Measurements from ENCODE around the gene DENND1B. TPM values are rescaled to one million over a fixed set of nuclear protein-coding genes. Genes with fewer than 3 reads are reported as not detected.
A peak's percentile ranks its signal among the peaks of the same experiment; 100 is the strongest.

The DENND1B gene
- total RNA-seq, 1 experiment from 2014 or later: 14.1 TPM

DNA sequence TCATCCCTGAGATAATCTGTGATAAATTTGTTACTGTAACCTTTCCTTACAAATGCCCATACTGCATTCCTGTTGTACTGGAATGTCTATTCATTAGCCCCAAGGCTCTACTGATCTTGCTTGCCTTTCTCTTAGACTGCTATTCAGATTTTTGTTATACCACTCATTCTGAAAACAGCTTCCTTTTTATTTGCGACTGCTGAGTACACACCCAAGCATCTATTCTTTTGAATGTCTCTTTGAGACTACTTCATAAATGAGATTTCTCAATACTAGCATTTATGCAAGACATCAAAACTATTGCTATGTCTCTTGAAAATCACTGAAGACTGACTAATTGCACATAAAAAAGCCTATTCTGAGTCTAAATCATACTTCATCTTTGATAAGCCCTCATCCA, 38.6 kb downstream of the DENND1B start:
- POLR2A ChIA-PET (ENCODE audit: unreplicated experiment): interaction anchor here (0.6 kb wide), 1 partner anchor 123 kb away, joined by 18 read pairs; no protein-coding TSS in a partner anchor
- no TSS peak for BruUV-seq (replicated peaks)
- Histone ChIP-seq H3K36me3 (ENCODE audit: low read depth) (no peaks in the 10 kb centered on the region), H2AFZ (no peak overlapping the region), H3K4me1 (replicated peaks; ENCODE audit: insufficient read depth) (peaks cover 13% of the 10 kb centered on the region), H3K4me2 (peak overlapping the region; percentile 18; the same call in 1 of the 2 replicates), H3F3A (ENCODE audit: insufficient read depth, low read depth) (peaks cover 18% of the 10 kb centered on the region), H3K27ac (peak overlapping the region; percentile 59), H3K27me3 (ENCODE audit: insufficient read depth, low read depth) (no peaks in the 10 kb centered on the region), H3K4me3 (no peak overlapping the region), H3K79me2 (ENCODE audit: low read depth) (peaks cover 23% of the 10 kb centered on the region), H3K9me2 (ENCODE audit: insufficient read depth) (no peaks in the 10 kb centered on the region), H3K9me3 (ENCODE audit: insufficient read depth, low read depth) (no peaks in the 10 kb centered on the region), H4K20me1 (ENCODE audit: insufficient read depth) (no peaks in the 10 kb centered on the region)
- CTCF ChIA-PET: no interaction called here
- TF ChIP-seq EZH2 (IDR thresholded peaks at IDR 0.05; ENCODE audit: low read depth): no peak
- TF ChIP-seq, protein P1, sequence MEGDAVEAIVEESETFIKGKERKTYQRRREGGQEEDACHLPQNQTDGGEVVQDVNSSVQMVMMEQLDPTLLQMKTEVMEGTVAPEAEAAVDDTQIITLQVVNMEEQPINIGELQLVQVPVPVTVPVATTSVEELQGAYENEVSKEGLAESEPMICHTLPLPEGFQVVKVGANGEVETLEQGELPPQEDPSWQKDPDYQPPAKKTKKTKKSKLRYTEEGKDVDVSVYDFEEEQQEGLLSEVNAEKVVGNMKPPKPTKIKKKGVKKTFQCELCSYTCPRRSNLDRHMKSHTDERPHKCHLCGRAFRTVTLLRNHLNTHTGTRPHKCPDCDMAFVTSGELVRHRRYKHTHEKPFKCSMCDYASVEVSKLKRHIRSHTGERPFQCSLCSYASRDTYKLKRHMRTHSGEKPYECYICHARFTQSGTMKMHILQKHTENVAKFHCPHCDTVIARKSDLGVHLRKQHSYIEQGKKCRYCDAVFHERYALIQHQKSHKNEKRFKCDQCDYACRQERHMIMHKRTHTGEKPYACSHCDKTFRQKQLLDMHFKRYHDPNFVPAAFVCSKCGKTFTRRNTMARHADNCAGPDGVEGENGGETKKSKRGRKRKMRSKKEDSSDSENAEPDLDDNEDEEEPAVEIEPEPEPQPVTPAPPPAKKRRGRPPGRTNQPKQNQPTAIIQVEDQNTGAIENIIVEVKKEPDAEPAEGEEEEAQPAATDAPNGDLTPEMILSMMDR (conservative IDR thresholded peaks at IDR 0.05): no peak
- peak in 1 of 2 experiments; percentile 85 for DNase-seq
- intact Hi-C loops (cut with micrococcal nuclease; ENCODE audit: unreplicated experiment): no loop called here

DNA sequence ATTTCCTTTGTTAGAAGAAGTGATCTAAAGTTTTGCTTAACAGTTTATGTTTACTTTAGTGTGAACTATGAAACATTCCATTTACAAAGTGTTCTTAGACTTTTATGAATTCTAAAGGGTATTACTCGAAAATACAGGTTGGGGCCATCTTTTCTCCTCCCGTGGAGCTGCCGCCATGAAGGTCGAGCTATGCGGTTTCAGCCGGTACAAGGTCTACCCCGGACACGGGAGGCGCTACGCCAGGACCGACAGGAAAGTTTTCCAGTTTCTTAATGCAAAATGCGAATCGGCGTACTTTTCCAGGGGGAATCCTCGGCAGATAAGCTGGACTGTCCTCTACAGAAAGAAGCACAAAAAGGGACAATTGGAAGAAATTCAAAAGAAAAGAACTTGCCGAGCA, 39.8 kb downstream of the DENND1B start:
- Histone ChIP-seq H3K27me3 (ENCODE audit: insufficient read depth, low read depth) (no peaks in the 10 kb centered on the region), H3F3A (ENCODE audit: insufficient read depth, low read depth) (peaks cover 18% of the 10 kb centered on the region), H3K36me3 (ENCODE audit: low read depth) (no peaks in the 10 kb centered on the region), H3K79me2 (ENCODE audit: low read depth) (peaks cover 27% of the 10 kb centered on the region; the same call in 1 of the 2 replicates), H3K4me3 (no peak overlapping the region), H2AFZ (no peak overlapping the region), H3K27ac (no peak overlapping the region), H4K20me1 (ENCODE audit: insufficient read depth) (no peaks in the 10 kb centered on the region), H3K9me3 (ENCODE audit: insufficient read depth, low read depth) (no peaks in the 10 kb centered on the region), H3K4me2 (no peak overlapping the region), H3K4me1 (replicated peaks; ENCODE audit: insufficient read depth) (peaks cover 13% of the 10 kb centered on the region), H3K9me2 (ENCODE audit: insufficient read depth) (no peaks in the 10 kb centered on the region)
- intact Hi-C loops (cut with micrococcal nuclease; ENCODE audit: unreplicated experiment): no loop called here
- no TSS peak for BruUV-seq (replicated peaks)
- TF ChIP-seq EZH2 (IDR thresholded peaks at IDR 0.05; ENCODE audit: low read depth): no peak
- TF ChIP-seq, protein P1 (conservative IDR thresholded peaks at IDR 0.05): no peak
- ChIA-PET CTCF (no interaction called here), POLR2A (ENCODE audit: unreplicated experiment) (no interaction called here)
- no peak for DNase-seq

DNA sequence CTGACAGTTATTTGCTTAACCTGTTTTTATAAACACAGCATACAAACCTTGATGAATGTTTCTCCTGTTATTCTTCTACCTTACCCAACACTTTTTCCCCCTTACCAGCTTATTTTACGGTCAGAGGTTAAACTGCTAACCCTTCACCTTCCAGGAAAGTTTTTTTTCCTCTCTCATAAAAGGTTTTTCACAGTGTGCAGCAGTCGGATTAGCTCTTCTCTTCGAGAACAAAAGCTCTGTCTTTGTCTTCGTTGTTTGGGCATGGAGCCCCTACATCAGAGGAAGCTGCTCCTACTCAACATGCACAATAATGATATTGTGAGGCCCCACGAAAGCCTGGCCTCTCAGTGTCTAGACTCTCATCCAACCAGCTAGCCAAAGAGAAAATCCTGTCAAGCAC, 42.0 kb downstream of the DENND1B start:
- no peaks in the 10 kb centered on the region for H3K36me3 ChIP-seq (ENCODE audit: low read depth)
- ChIA-PET POLR2A (ENCODE audit: unreplicated experiment) (no interaction called here), CTCF (no interaction called here)
- BruUV-seq (replicated peaks): no TSS peak
- H3K79me2 ChIP-seq (ENCODE audit: low read depth): peaks cover 17% of the 10 kb centered on the region; the same call in 1 of the 2 replicates
- no peaks in the 10 kb centered on the region for H3K9me2 ChIP-seq (ENCODE audit: insufficient read depth)
- no peaks in the 10 kb centered on the region for H4K20me1 ChIP-seq (ENCODE audit: insufficient read depth)
- no peak overlapping the region for H3K4me3 ChIP-seq
- intact Hi-C loops (cut with micrococcal nuclease; ENCODE audit: unreplicated experiment): no loop called here
- no peak overlapping the region for H3K27ac ChIP-seq
- H3K9me3 ChIP-seq (ENCODE audit: insufficient read depth, low read depth): no peaks in the 10 kb centered on the region
- DNase-seq: no peak
- TF ChIP-seq, protein P1 (conservative IDR thresholded peaks at IDR 0.05): no peak
- TF ChIP-seq EZH2 (IDR thresholded peaks at IDR 0.05; ENCODE audit: low read depth): no peak
- peaks cover 18% of the 10 kb centered on the region for H3F3A ChIP-seq (ENCODE audit: insufficient read depth, low read depth)
- H3K4me1 ChIP-seq (replicated peaks; ENCODE audit: insufficient read depth): peaks cover 13% of the 10 kb centered on the region
- H3K27me3 ChIP-seq (ENCODE audit: insufficient read depth, low read depth): no peaks in the 10 kb centered on the region
- H3K4me2 ChIP-seq: no peak overlapping the region
- H2AFZ ChIP-seq: no peak overlapping the region
